Gastrocnemius medialis (tissue), 4 donors: Measurements from ENCODE around the gene CREB1.

Experiments
- POLR2A ChIP-seq, 2 donors: fragments of 450-650 bp; IDR thresholded peaks; one replicate each; pipeline ENCODE4 v1.6.1; 2017; ENCODE audit warnings: antibody characterized with exemption in 2 of 2, mild to moderate bottlenecking in 2 of 2, moderate library complexity in 2 of 2
- TF ChIP-seq, protein P1 (sequence below), 5 experiments: fragments of 450-650 bp in 3 of 5; fragments of 200-600 bp in 2 of 5; sonication (generic) in 2 of 5; IDR thresholded peaks in 4 of 5; conservative IDR thresholded peaks in 1 of 5; 1 replicate in 4 of 5; 2 replicates in 1 of 5; pipeline ENCODE4 v1.5.1; 2016 to 2019; ENCODE audit warnings: antibody characterized with exemption in 5 of 5, mild to moderate bottlenecking in 3 of 5, moderate library complexity in 3 of 5

DNA sequence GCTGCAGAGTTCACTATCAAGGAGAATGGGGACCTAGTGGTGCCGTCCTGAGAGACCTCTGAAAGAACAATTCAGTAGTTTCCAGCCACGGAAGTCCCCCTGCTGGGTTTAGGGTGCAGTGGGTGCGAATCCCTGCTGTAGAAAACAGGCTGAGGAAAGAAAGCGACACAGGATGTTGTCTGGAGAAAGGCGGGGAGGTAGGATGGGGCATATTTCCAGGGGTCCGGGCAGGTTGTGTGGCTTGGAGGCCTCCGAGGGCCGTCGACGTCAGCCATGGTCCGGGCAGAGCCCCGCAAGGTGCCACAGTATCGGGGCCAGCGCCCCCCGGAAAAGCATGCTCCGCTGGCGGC, 807 bp upstream of the CREB1 start:
- TF ChIP-seq POLR2A (IDR thresholded peaks at IDR 0.05), result no peak
- TF ChIP-seq, protein P1, sequence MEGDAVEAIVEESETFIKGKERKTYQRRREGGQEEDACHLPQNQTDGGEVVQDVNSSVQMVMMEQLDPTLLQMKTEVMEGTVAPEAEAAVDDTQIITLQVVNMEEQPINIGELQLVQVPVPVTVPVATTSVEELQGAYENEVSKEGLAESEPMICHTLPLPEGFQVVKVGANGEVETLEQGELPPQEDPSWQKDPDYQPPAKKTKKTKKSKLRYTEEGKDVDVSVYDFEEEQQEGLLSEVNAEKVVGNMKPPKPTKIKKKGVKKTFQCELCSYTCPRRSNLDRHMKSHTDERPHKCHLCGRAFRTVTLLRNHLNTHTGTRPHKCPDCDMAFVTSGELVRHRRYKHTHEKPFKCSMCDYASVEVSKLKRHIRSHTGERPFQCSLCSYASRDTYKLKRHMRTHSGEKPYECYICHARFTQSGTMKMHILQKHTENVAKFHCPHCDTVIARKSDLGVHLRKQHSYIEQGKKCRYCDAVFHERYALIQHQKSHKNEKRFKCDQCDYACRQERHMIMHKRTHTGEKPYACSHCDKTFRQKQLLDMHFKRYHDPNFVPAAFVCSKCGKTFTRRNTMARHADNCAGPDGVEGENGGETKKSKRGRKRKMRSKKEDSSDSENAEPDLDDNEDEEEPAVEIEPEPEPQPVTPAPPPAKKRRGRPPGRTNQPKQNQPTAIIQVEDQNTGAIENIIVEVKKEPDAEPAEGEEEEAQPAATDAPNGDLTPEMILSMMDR (IDR thresholded peaks at IDR 0.05 in 4 of 5, conservative IDR thresholded peaks at IDR 0.05 in 1 of 5), result peak in 1 of 5 experiments; percentile 16
